HG02571 (cell line): ENCODE measurements around the gene ARHGAP40.
"Not testable (repeated sequence)": the region's sequence is repeated elsewhere in the genome, so short reads cannot be mapped to it uniquely, and the experiment has no call there.

Source experiments
- ATAC-seq: cut with Tn5 transposase; IDR thresholded peaks from one replicate; pipeline ENCODE4 v1.9.1; 2021; ENCODE audit warnings: mild to moderate bottlenecking, moderate library complexity; ENCODE audit not compliant: unreplicated experiment

ARHGAP40 gene

DNA sequence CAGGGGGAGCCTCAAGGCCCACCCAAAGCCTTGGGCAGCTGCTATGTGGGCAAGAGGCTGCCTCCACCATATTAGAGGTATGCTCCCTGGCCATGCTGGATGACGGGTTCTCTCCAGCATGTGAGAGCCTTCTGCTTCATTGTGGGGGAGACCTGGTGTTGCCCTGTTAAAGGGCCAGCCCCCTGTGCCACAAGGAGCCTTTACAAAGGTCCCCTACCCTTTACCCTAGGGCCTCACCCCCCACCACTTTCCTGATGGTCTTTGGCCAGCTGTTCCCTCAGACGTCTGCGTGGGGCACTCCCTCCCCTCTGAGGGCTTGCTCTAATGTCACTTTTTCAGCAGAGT is 15.5 kb upstream of the ARHGAP40 start:
- ATAC-seq: no peak

DNA sequence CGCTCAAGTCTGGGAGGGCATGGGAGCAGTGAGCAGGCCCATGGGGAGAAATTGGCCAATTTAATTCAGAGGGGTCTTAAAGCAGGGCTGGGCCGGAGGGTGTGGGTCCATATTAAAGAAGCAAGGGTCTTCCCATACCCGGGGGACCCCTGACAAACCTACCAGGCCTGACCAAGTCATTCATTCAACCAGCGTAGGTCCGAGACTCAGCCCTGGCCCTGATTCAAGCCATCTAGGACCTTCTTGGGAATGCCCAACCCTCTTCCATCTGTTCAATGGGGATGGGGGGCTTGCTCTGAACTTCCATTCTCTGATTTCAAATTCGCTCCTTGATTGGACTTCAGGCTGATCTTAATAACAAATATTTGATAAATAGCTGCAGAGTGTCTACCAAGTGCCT is 13.3 kb upstream of the ARHGAP40 start:
- ATAC-seq: no peak

DNA sequence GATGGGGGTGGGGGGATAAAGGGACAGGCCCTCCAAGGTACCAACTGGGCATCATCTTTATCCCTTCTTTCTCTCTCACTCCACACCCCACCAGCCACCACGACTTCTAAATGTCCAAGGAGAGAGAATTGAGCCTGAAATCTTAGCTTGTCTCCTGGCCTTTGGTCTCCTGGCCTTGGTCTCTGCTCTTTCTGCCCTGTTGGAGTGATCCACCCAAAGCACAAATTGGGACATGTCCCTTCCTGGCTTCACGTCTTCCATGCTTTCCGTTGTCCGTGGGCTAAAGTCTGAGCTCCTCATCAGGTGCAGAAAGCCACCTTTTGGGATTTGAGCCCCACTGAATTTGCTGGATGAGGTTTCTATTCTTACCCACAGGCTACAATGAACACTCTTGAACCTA is 12.3 kb upstream of the ARHGAP40 start:
- no peak for ATAC-seq

DNA sequence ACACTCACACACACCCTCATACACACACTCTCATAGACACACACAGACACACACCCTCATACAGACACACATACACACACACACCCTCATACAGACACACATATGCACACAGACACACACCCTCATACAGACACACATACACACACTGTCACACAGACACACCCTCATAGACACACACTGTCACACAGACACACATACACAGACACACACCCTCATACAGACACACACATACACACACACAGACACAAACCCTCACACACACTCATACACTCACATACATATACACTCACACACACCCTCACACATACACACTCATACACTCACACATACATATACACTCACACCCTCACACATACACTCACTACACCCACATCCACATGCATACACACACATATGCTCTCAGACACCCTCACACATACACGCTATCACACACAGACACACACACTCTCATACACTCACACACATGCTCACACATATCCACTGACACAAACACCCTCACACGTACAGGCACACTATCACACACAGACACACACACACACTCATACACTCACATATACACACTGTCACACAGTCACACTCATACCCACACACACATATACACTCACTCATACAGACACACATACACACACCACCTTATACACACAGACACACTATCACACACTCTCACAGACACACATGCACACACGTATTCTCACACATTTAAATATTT is 11.5 kb upstream of the ARHGAP40 start:
- ATAC-seq: no peak

DNA sequence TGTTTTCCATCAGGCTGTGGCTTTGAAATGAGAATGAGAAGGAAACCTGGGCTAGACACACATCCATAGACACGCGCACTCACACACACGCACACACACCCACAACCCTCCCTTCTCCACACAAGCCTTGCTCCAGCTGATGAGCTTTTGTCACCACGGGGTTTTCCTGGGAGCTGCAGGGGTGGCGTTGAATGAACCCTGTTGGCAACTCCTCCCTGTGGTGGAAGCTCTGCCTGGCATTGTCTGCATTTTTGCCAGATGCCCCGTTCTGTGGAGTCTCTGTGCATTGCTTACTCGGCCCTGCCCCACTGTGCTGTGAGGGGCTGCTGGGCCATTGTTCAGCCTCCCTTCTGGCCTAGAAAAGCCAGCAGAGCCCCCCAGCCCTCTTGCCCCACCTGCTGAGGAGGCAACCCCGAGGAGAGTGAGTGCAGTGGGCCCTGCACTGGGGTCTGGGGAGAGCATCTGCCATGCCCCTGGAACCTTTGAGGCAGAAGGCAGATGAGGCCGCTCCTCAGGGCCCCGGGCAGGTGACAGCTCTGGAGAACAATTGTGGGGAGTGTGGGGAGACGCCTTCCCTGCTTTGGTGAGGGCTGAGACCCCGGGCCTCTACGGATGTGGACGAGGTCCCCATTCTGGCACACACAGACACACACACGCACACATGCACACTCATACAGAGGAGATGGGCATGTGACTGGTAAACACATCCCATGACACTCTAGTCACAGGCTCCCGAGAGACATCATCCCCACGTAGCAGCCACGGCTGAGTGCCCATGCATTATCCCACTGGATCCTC is 10.7 kb upstream of the ARHGAP40 start:
- ATAC-seq: no peak

DNA sequence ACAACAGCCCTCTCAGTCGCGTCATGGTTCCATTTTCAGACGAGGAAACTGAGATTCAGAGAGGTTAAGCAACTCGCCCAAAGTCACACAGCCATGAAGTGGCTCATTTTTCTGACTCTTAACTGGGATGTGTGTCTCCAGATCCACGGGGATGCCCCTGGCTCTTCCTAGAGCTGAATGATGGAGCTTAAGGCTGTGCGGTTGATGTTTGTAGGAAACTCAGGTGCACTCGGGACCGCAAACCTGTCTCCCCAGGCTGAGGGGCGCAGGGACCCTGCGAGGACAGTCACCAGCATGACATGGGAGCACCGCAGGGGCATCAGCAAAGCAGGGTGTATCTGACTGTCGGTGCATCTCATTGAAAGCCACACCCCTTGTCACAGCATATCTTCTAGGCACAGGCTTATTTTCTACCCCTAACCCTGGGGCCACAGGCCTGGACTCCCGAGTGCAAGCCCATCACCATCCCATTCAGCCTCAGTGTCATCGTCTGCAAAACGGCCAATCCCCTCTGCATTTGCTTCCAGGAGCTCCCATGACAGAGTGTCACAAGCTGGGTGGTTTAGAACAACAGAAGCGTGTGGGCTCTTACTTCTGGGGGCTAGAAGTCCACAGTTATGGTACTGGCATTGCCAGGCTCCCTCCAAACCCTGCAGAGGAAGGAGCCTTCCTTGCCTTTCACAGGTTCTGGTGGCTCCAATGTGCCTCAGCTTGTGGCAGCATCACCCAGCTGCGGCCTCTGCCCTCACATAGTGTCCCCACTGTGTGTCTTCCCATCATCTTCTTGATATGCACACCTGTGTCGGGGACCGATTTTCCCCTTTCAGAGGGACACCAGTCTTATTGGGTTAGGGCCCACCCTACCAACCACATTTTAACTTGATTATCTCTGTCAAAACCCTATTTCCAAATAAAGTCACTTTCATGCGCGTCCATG is 9.9 kb upstream of the ARHGAP40 start:
- no peak for ATAC-seq

DNA sequence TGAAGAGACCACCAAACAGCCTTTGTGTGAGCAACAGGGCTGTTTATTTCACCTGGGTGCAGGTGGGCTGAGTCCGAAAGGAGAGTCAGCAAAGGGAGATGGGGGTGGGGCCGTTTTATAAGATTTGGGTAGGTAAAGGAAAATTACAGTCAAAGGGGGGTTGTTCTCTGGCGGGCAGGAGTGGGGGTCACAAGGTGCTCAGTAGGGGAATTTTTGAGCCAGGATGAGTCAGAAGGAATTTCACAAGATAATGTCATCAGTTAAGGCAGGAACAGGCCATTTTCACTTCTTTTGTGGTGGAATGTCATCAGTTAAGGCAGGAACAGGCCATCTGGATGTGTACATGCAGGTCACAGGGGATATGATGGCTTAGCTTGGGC is 9.2 kb upstream of the ARHGAP40 start:
- not testable (repeated sequence) for ATAC-seq

DNA sequence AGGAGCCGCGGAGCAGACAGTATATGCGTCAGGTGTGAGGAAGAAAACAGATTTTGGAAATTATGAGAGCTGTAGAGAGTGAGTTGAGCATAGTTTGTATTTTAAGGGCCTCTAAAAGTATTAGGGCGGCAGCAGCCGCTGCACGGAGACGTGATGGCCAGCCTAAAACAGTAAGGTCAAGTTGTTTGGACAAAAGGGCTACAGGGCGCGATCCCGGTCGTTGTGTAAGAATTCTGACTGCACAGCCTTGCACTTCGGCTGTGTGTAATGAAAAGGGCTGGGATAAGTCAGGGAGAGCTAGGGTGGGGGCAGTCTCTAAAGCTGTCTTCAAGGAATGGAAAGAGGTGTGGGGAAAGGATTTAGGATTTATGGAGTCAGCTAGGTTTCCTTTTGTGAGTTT is 7.3 kb upstream of the ARHGAP40 start:
- ATAC-seq: not testable (repeated sequence)

DNA sequence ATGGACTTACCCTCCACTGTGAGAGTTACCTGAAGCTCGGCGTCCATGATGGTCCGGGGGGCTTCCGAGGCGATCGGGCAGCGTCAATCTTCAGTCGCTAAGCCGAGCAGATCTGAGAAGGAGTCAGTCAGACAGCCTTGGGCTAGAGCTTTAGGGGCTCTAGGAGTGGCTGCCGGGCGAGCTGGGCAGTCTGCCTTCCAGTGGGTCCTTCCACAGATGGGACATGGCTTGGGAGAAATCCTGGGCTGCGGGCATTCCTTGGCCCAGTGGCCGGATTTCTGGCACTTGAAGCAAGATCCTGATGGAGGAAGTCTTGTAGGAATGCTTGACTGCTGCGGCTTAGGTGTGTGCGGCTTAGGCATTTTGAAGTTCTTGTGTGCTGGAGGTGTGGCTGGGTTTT is 5.7 kb upstream of the ARHGAP40 start:
- not testable (repeated sequence) for ATAC-seq

DNA sequence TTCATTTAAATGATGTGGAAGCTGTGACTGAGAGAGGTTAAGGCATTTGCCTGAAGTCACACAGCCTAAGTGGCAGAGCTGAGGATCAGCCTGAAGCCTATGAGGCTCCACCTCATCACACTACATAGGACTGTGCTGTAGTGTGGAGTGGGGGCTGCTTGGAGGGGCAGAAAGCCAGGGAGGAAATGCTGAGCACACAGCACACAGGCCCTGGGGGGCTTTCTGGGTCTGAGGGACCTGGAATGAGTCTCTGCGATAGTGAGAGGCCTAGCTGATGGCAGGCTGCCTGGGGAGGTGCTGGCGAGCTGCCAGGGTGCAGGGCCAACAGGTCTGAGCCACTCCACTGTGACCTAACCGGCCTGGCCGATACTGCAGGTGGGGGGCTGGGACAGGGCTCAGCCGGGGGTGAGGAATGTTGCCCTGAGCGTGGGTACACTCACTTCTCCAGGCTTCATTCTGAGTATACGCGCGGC is 2.2 kb upstream of the ARHGAP40 start:
- no peak for ATAC-seq

DNA sequence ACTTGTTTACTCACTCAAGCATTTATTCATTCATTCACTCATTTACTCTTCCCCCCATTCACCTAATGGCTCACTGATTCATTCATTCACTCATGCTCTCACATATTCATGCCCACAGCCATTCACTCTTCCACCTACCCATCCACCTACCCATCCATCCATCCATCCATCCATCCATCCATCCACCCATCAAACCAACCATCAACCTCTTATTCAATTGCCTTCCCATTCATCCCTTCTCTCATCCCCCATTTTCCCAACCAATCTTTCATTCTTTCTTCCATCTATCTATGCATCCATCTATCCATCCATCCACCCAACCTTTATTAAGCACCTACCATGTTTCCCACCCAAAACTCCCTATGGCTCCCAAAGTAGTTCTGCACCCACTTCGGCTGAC is 1.6 kb upstream of the ARHGAP40 start:
- no peak for ATAC-seq

DNA sequence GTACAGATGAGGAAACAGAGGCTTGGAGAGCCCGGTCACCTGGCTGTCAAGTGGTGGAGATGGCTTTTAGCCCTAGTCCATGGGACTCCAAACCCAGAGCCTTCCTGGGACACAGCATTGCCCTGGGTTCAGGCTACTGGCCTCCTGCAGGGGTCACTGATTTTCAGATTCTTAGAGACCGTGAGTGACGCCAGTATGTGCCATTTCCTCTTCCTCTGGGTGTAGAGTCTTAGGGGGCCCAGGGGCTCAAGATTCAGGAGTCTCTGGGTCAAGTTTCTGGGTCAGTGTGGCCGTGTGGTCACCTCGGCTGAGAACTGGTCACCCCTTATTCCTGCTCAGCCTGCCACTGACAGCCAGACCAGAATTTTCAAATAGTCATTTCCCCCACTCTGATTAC is 574 bp downstream of the ARHGAP40 start:
- ATAC-seq: no peak

DNA sequence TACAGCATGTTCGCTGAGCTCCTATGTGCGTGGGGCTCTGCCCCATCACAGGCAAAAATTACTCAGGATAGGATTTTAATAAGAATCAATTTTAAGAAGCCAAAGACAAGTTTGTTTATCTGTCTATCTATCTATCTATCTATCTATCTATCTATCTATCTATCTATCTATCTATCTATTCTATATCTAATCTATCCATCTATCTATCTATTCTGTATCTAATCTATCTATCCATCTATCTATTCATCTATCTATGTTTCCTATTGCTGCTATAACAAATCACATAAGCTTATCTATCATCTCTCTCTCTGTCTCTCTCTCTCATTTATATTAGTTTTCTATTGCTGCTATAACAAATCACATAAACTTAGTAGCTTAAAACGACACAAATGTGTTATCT is 1.7 kb downstream of the ARHGAP40 start:
- no peak for ATAC-seq

DNA sequence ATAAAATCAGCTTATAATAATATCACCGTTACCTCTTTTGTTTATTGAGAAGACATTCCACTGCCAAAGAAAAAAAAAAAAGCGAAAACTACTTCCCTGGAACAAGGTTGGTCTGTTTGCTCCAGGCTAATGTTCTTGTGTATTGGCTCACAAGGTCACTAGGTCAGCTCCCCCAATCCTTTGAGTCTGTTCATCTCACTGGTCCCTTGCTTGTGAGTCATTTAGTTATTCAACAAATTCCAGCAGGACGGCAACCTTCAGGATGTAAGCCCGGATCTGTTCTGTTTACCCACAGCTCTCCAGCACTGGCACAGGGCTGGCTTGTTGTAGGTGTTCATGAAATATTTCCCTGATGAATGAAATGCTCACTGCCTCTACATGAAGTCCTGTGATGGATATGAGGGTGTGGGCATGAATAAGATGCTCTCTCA is 3.3 kb downstream of the ARHGAP40 start:
- ATAC-seq: no peak

DNA sequence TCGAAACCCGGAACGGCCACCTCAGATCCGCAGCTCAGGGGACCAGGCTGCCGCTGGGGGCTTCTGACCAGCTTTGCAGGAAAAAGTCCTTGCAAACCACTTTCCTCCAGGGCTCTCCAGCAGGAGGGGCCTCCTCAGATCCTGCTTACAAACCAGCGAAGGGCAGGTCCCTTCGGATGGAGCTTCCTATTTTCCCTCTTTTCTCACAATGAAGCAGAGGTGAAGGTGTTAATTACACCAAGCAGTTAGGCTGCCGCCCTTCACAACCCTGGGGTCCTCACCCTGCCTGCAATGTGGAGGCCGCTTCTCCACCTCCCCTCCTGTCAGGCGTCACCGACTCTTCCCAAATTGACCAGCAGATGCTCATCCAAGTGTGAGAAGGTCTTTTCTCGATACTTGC is 5.7 kb downstream of the ARHGAP40 start:
- no peak for ATAC-seq

DNA sequence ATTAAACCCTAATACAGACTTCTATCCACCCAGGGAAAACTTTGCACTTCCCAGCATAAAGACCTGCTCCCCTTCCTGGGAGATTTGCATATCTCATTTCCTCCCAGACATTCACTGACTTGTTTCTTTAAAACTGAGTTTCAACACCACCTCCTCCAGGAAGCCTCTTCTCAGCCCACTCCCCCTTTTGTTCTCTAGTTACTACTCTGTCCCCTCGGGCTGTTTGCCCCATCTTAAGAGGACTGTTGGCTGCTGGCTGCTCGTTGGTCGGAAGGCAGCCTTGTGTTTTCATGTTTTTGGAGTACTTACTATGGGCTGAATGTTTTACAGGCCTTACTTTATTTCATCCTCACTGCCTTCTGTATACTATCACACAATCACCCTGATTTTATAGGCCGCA is 6.6 kb downstream of the ARHGAP40 start:
- no peak for ATAC-seq

DNA sequence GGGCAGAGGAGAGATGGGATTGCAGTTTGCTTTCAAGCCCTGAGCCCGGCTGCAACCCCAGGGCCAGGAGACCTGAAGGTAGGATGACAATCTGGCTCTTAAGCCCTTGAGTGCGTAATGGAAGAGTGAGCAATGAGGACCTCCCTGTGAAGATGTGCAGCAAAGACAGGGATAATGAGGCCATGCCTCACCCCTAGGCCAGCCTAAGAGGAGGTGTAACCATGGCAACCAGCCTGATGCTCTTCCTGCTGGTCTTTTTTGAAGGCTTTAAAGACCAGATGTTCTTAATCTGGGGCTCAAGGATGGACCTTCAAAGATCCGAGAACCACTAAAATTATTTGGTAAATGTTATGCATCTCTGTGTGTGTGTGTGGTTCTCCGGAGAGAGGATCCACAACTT is 8.2 kb downstream of the ARHGAP40 start:
- ATAC-seq: no peak

DNA sequence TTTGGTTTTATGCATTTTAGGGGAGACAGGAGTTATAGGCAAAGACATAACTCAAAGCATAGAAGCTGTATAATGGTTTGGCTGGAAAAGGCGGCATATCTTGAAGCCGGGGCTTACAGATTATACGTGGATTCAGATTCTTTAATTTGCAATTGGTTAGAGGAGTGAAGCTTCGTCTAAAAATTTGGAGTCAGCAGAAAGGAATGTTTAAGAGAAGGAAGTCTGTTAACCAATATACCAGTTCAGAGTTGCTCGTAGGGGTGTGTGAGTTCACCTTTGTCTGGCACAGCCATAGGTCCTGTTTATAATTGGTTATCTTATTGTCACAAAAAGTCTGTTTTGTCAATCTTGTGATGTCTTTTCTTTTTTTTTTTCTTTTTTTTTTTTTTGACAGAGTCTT is 8.9 kb downstream of the ARHGAP40 start:
- ATAC-seq: no peak

DNA sequence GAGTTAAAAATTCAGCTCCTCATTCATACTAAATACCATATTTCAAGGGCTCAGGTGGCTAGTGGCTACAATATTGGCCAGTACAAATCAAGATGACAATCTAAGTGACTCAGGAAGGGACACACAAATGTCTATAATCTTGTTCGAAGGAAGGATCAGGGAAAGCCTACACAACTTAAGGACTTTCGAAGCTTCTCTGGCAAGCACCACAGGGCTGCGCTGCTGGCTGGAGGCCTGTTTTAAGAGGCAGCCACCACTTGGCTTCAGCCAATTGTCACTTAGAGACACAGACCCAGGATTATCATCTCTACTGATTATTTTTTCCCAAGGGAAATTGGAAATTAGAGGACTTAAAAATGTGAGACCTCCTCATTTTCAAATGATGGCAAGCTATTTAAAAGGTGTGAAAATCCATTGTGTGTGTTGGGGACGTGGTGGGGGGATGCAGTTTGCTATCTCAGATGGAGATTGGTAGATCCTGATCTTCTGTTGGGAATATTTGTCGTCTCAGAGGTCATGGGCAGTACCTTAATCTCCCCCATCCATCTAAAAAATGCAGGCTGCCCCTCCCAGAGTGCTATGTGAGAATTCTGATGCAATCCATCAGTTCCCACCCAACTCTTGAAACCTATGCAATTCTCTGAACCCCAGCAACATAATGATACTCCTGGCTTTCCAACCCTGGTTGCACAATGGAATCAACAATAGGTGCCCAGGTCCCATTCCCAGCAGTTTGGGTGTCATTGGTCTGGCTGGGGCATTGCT is 11.3 kb downstream of the ARHGAP40 start:
- no peak for ATAC-seq

DNA sequence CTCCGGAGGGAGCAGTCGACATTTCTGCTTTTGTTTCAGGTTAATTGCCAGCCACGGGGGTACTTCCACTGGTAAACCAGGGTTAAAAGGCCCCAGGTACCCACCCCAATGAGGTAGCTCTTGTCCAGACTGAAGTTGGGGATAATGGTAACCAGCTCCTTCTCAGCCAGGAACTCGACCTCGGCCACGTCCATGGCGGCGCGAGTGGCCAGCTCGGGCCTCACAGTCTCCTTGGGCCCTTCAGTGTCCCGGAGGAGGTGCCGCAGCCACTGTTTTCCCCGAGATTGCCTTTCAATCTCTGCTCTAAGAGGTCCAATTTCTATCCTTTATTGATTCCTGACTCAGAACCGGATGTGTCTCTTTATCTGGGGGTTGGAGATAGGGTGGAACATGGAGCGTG is 13.7 kb downstream of the ARHGAP40 start:
- no peak for ATAC-seq

DNA sequence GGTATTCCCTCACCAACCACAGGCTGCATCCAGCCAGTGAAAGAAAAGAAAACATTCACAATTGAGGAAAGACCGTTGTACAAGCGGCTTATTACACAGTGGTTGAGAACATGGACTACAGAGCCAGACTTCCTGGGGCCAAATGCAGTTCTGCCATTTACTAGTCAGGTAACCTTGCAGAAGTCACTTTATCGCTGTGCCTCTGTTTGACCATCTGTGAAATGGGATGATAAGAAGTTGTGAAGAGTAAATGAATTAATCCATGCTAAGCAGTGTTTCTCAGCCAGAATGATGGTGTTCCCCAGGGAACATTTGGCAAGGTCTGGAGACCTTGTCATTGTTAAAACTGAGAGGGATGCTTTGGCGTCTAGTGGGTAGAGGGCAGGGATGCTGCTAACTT is 14.8 kb downstream of the ARHGAP40 start:
- ATAC-seq: no peak
